Activated gamma-delta T cell (primary cell): ENCODE data around the gene SOX2.
"Not testable (repeated sequence)": the region's sequence is repeated elsewhere in the genome, so short reads cannot be mapped to it uniquely, and the experiment has no call there.

Source experiments
- DNase-seq: peaks from one replicate; lab custom pipeline; 2025; lab: John Stamatoyannopoulos, UW

The SOX2 gene

DNA sequence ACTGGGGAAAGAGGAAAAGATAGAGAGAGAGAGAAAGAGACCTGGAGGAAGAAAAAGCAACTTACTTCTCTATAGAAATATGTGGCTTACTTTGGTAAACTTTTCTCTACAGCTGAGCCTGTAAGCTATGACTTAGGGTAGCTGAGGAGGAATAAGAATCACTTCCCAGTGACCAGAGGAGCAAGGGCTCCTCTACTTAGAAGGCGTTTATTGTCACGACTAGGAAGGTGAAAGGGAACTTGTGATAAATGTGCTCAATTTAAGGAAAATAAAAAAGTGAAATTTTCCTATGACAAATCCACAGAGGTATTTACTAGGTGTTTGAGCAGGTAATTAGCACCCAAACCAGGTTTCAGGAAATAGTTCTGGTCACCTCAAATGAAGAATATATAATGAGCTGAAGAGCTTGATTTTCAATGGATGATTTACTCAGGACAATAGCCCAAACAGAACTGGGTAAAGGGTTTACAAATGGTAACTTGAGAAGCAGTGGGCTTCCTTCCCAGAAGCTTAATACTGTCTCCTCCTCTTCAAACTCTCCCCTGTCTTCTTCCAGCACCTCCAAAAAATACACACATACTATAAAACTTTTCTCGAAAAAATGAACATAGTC lies 46.1 kb downstream of the SOX2 start:
- no peak for DNase-seq

DNA sequence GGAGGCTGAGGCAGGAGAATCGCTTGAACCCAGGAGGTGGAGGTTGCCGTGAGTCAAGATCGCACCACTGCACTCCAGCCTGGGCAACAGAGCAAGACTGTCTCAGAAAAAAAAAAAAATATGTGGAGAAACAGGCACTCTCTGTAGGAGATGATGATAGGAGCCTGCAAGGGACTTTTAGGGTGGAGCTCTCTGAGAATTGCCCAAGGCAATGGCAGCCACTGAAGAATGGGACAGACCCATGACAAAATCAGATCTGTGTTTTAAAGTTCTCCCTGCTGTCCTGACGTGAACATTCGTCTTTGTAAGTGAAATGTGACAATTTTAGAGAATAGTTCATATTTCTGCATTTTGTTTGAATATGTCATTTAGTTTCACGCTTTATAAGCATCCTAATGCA lies 50.2 kb downstream of the SOX2 start:
- no peak for DNase-seq

DNA sequence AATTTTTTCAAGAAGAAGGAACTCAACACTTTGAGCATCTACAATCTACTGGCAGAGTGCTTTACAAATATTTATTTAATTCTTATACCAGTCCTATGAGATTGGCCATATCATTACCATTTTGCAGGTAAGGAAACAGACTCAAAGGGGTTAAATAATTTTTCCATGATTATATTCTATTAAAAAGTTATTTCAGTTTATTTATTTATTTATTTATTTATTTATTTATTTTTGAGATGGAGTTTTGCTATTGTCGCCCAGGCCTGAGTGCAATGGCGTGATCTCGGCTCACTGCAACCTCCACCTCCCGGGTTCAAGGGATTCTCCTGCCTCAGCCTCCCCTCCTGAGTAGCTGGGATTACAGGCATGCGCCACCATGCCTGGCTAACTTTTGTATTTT lies 52.3 kb downstream of the SOX2 start:
- not testable (repeated sequence) for DNase-seq
